NCI-H345 treated with DMSO at 0.1 percent for 48 hours (cell line): ENCODE measurements around the gene CLP1.
A peak's percentile ranks its signal among the peaks of the same experiment; 100 is the strongest.
"Not testable (repeated sequence)": the region's sequence is repeated elsewhere in the genome, so short reads cannot be mapped to it uniquely, and the experiment has no call there.

Experiments used
- DNase-seq: peaks from one replicate; lab custom pipeline; 2025; ENCODE audit not compliant: unreplicated experiment; lab: John Stamatoyannopoulos, UW

Gene CLP1

GRCh38 chr11:57640068-57640800 is 17.3 kb upstream of the CLP1 start:
- DNase-seq: no peak

DNA sequence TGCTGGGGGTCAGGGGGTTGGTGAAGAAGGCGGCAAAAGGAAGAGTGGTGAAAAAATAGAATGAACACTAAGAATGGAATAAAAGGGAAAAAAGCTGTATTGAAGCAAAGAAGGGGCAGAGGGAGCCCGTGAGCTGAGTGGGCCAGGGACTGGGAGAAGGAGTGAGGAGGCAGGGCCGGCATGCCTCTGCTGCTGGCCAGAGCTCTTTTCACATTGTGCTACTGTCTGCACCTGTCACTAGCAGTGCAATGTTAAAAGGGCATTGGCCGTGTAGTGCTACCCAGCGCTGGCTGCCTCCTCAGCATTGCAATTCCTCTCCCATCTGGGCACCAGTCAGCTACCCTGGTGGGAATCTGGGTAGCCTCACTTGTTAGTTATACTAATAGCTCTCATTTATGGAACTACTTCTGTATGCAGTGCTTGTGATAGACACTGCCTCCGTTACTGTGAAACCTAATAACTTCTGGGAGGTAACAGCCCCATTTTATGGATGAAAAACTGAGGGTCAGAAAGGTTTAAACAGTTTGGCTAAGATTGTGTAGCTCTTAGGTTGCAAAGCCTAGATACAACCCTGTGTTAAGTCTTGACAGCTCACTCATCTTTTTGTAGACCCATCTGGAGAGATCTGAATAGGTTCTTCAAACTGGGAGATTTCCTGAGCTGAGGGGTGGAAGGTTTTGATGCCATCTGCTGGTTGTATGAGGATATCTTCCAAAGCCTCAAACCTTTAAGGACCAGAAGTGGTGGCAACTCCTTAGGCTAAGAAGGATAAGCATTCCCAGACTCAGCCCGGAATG is 16.4 kb upstream of the CLP1 start:
- DNase-seq: peak; percentile 21

- no peak for DNase-seq
Observed at GRCh38 chr11:57643802-57644201, 13.8 kb upstream of the CLP1 start.

DNA sequence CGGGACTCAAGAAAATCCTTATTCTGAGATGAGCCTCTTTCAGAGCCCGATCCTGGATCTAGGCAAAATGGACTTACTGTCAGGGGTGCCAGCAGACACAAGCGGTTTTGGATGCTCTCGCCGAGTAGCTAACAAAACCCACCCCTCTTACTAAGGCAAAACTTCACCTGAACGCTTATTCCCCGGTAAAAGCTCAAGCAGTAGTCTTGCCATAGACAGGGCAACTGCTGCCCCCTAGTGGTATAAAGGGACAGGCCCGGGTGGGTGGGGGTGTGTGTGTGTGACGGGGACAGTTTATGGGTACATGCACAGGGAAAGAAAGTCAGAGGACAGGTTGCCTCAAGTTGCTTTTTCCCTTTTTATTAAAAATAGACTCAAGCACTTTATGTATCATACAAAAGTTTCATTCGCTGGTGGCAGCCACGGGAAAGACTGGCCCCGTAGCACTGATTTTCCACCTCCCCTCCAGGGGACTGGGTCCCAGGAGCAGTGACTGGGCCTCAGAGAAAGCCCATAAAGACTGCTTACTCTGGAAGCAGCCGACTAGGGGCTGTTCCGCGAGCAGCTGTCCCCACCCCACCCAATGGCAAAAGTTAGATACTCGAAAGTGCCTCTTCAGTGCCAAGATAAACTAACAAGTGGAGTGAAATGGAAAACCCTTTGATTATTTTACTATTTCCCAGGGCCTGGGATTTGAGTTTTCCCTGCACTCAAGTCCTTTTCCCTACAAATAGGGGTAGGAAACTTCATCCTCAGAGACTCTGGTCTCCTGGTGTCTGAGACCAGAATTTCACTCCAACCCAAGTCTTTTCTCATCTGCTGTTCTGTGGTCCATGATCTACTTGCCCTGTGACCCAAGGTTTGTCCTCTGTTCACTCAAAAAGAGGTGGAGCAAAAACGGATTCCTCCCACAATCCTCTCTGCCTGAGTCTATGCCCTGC is 12.5 kb upstream of the CLP1 start:
- DNase-seq: peak; percentile 50

- no peak for DNase-seq
Observed at GRCh38 chr11:57645689-57646085, 11.9 kb upstream of the CLP1 start.

DNA sequence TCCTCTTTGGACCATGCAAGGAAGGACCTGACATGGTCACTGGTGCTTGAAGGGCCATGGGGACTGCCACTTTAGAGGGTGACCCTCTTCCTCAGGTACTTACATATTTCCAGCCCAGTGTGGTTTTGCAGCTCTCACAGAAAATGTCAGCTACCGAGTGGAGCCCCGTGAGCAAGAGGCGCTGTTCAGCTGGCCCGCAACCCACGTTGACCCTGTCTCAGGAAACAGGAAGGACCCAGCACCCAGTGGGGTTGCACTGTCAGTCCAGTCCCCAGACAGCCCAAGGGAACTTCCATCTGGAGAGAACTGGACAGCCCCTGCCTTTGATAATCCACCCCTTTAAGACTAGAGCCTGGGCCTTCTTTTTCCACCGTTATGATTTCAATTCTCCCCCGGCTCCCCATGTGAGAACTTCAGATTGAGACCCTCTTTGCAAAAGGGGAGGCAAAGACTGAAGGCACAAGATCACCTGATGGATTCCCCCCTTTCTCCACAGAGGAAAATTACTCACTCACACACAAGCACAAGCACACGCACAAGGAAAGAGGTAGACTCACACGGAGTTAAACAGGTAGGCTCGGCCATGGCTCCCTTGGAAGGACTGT is 11.3 kb upstream of the CLP1 start:
- no peak for DNase-seq

DNA sequence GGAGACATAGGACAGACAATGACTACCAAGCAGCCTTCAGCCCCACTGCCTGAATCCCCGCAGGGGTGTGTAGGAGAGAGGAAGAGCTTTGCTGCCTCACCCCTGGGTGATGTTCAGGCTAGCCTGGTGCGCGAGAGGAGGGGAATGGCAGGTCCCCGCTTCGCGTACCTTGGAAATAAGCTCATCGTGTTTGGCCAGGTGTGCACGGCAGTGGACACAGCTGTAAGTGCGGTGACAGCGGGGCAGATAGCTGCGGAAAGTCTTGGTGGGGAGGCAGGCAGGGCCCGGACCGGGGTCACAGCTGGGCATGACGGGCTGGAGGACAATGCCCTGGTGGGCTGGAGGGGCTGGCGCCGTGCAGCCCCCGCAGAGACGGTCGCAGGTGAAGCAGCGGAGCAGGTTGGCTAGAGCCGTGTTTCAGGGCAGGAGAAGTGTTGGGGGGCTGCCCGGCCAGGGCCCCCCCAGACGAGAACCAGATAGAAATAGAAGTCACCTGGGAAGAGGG is 10.7 kb upstream of the CLP1 start:
- DNase-seq: no peak

GRCh38 chr11:57647372-57647771 is 10.2 kb upstream of the CLP1 start:
- no peak for DNase-seq

GRCh38 chr11:57647960-57648800 is 9.4 kb upstream of the CLP1 start:
- no peak for DNase-seq

- no peak for DNase-seq
Observed at GRCh38 chr11:57648801-57649735, 8.5 kb upstream of the CLP1 start.

DNA sequence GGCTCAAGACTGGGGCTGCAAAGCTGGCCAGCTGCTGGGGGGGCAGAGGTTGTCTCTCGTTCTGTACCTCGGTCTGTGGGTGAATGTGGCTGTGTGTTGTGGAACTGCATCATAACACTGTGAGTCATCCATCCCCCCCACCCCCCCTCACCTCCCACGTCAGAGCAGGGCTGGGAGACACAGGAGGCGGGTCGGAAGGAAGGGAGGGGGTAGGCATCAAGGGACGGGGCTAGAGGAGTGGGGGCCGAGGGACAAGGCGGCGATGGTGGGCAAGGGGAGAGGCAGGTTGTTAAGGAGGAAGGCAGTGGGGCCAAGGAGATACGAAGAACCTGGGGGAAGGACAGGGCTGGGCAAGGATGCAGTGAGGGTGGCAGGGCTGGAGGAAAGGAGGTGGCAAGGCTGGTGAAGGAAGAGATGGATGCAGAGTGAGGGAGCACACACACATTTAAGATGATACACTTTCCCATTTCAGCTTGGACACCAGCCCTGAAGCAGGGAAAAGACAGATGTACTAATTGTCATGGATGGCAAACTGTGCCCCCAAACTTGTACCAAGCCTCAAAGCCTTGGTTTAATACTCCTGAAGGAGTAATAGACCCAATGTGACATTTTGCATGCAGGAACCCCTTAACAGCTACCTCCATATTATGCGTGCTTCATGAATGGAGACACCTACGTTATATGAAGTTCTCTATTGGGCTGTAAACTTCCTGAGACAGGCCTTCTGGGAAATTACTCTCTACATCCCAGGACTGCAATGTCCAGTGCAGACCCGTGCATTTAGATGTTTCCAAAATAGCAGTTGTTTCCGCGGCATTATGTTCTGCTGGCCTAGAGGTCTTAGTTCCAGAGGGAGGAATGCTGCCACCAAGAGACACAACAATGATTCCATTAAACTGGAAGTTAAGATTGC is 7.5 kb upstream of the CLP1 start, which contains the start of gene YPEL4:
YPEL4 (minus strand) TSS at position 87 of the 913 bp plus-strand sequence. CDS start 2,805 bp downstream, outside the sequence.
- no peak for DNase-seq

DNA sequence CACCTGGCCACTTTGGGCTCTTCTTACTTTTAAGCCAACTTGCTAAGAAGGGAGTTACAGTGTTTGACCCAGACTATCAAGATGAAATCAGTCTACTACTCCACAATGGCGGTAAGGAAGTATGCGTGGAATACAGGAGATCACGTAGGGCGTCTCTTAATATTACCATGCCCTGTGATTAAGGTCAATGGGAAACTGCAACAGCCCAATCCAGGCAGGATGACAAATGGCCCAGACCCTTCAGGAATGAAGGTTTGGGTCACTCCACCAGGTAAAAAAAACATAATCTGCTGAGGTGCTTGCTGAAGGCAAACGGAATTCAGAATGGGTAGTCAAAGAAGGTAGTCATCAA is 6.8 kb upstream of the CLP1 start:
- no peak for DNase-seq

- DNase-seq: no peak
Observed at GRCh38 chr11:57651408-57651807, 6.2 kb upstream of the CLP1 start.

DNA sequence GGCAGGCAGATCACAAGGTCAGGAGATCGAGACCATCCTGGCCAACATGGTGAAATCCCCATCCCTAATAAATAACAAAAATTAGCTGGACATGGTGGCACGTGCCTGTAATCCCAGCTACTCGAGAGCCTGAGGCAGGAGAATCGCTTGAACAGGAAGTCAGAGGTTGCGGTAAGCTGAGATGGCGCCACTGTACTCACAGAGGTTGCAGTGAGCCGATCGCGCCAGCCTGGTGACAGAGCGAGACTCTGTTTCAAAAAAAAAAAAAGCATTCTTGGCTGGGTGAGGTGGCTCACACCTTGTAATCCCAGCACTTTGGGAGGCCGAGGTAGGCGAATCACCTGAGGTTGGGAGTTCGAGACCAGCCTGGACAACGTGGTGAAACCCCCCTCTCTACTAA is 5.3 kb upstream of the CLP1 start:
- not testable (repeated sequence) for DNase-seq

- no peak for DNase-seq
Observed at GRCh38 chr11:57652662-57653061, 4.9 kb upstream of the CLP1 start.

- DNase-seq: no peak
Observed at GRCh38 chr11:57653163-57653562, 4.4 kb upstream of the CLP1 start.

- no peak for DNase-seq
Observed at GRCh38 chr11:57656885-57657193, 723 bp upstream of the CLP1 start.

GRCh38 chr11:57658023-57658361 is 430 bp downstream of the CLP1 start:
- DNase-seq: no peak
